IMR-90 (cell line): ENCODE measurements around the gene TRIM77. TPM values are rescaled to one million over a fixed set of nuclear protein-coding genes. Genes with fewer than 3 reads are reported as not detected.
"Not testable (repeated sequence)": the region's sequence is repeated elsewhere in the genome, so short reads cannot be mapped to it uniquely, and the experiment has no call there.

ENCODE experiments used
- ATAC-seq: fragments of 200-7000 bp; cut with Tn5 transposase; 2 replicates; pipeline ENCODE4 v1.9.1; 2020; ENCODE audit warnings: low read depth, mild to moderate bottlenecking, moderate library complexity
- BruUV-seq: library from RNA; stranded (reverse); fragments of 400-500 nt; replicated peaks from 2 replicates; lab custom pipeline; 2021; lab: Mats Ljungman, UMichigan
- CTCF ChIA-PET: fragments of 300-600 bp; formaldehyde crosslinking; extraction: SDS; loops from one replicate; lab custom pipeline; 2021; ENCODE audit warnings: antibody characterized with exemption; lab: Yijun Ruan, JAX
- POLR2A ChIA-PET: fragments of 300-600 bp; sonication (Branson Sonifier 250); formaldehyde crosslinking; loops from one replicate; lab custom pipeline; 2022; ENCODE audit warnings: antibody characterized with exemption; ENCODE audit not compliant: unreplicated experiment; lab: Charles Lee
- DNase-seq: peaks from one replicate; pipeline ENCODE4 v3.0.0; 2013
- H2AFZ ChIP-seq: replicated peaks from 2 replicates; pipeline ENCODE3; 2013; ENCODE audit warnings: low read length, mild to moderate bottlenecking; ENCODE audit not compliant: poor library complexity
- H2AK5ac ChIP-seq: 2 replicates; pipeline ENCODE4 v1.6.1; 2013; ENCODE audit warnings: low read depth, low read length, inconsistent platforms
- H2AK9ac ChIP-seq: replicated peaks from 2 replicates; pipeline ENCODE3; 2013; ENCODE audit warnings: mild to moderate bottlenecking, low read depth, low read length, moderate library complexity; ENCODE audit not compliant: poor library complexity
- H2BK120ac ChIP-seq: 2 replicates; pipeline ENCODE4 v1.6.1; 2013; ENCODE audit warnings: low read depth, low read length, inconsistent platforms
- H2BK15ac ChIP-seq: 3 replicates; pipeline ENCODE4 v1.6.1; 2013; ENCODE audit warnings: low read depth, low read length, inconsistent platforms
- H2BK20ac ChIP-seq: 2 replicates; pipeline ENCODE4 v1.6.1; 2013; ENCODE audit warnings: low read depth, mild to moderate bottlenecking, inconsistent platforms, low read length, moderate library complexity
- H2BK5ac ChIP-seq: 2 replicates; pipeline ENCODE4 v1.6.1; 2013; ENCODE audit warnings: mild to moderate bottlenecking, low read depth, low read length, inconsistent platforms; ENCODE audit not compliant: poor library complexity, severe bottlenecking
- H3K14ac ChIP-seq: replicated peaks from 2 replicates; pipeline ENCODE4 v1.6.1; 2013; ENCODE audit warnings: low read depth, low read length, inconsistent platforms
- H3K18ac ChIP-seq: 2 replicates; pipeline ENCODE4 v1.6.1; 2013; ENCODE audit warnings: low read depth, low read length, control low read depth
- H3K23ac ChIP-seq: 2 replicates; pipeline ENCODE4 v1.6.1; 2013; ENCODE audit warnings: low read depth, low read length, inconsistent platforms
- H3K27ac ChIP-seq: 2 replicates; pipeline ENCODE4 v1.5.1; 2013; ENCODE audit warnings: mild to moderate bottlenecking, control low read depth, low read length; ENCODE audit not compliant: insufficient read depth
- H3K27me3 ChIP-seq: 2 replicates; pipeline ENCODE4 v1.6.1; 2013; ENCODE audit warnings: low read length; ENCODE audit not compliant: control insufficient read depth, insufficient read depth
- H3K36me3 ChIP-seq: 2 replicates; pipeline ENCODE4 v1.6.1; 2013; ENCODE audit warnings: low read length, mixed read lengths; ENCODE audit not compliant: control insufficient read depth, insufficient read depth
- H3K4ac ChIP-seq: 2 replicates; pipeline ENCODE4 v1.6.1; 2013; ENCODE audit warnings: low read depth, low read length, inconsistent platforms
- H3K4me1 ChIP-seq: 2 replicates; pipeline ENCODE4 v1.6.1; 2013; ENCODE audit warnings: low read length, mixed read lengths; ENCODE audit not compliant: control insufficient read depth, insufficient read depth
- H3K4me2 ChIP-seq: 2 replicates; pipeline ENCODE4 v1.6.1; 2013; ENCODE audit warnings: low read depth, mild to moderate bottlenecking, control low read depth, low read length, moderate library complexity
- H3K4me3 ChIP-seq: 2 replicates; pipeline ENCODE4 v1.5.1; 2013; ENCODE audit warnings: low read depth, mild to moderate bottlenecking, control low read depth, low read length, moderate library complexity; ENCODE audit not compliant: insufficient read depth
- H3K56ac ChIP-seq: 2 replicates; pipeline ENCODE4 v1.6.1; 2013; ENCODE audit warnings: low read length, inconsistent platforms; ENCODE audit not compliant: insufficient read depth; ENCODE audit errors: extremely low read depth
- H3K79me1 ChIP-seq, 2 experiments: 2 replicates each; pipeline ENCODE4 v1.6.1; 2013; ENCODE audit warnings: low read length in 2 of 2, inconsistent platforms in 1 of 2, low read depth in 1 of 2
- H3K9ac ChIP-seq: 2 replicates; pipeline ENCODE4 v1.6.1; 2013; ENCODE audit warnings: low read depth, low read length, control low read depth
- H3K9me1 ChIP-seq: 2 replicates; pipeline ENCODE4 v1.6.1; 2013; ENCODE audit warnings: low read length, inconsistent platforms; ENCODE audit not compliant: insufficient read depth
- H3K9me3 ChIP-seq: 2 replicates; pipeline ENCODE4 v1.6.1; 2013; ENCODE audit warnings: low read length; ENCODE audit not compliant: control insufficient read depth, insufficient read depth
- H4K20me1 ChIP-seq: 2 replicates; pipeline ENCODE4 v1.6.1; 2013; ENCODE audit warnings: low read length, inconsistent platforms; ENCODE audit not compliant: insufficient read depth
- H4K5ac ChIP-seq: 2 replicates; pipeline ENCODE4 v1.6.1; 2013; ENCODE audit warnings: mild to moderate bottlenecking, low read depth, low read length, control low read depth
- H4K8ac ChIP-seq, 2 experiments: 2 replicates each; pipeline ENCODE4 v1.6.1; 2013; ENCODE audit warnings: low read depth in 2 of 2, low read length in 2 of 2, control low read depth in 1 of 2, inconsistent platforms in 1 of 2
- H4K91ac ChIP-seq: 2 replicates; pipeline ENCODE4 v1.6.1; 2013; ENCODE audit warnings: low read depth, low read length, inconsistent platforms; ENCODE audit not compliant: insufficient read depth
- WGBS, 2 experiments: methylation state at CpG; one replicate each; pipeline versions ENCODE4 v1.1.5 to v1.1.7; 2013; ENCODE audit warnings: missing lambda C conversion rate in 2 of 2; ENCODE audit not compliant: insufficient read length in 1 of 2; ENCODE audit errors: extremely low coverage in 2 of 2; 5-methylcytosine and 5-hydroxymethylcytosine counted together
- dilution Hi-C: fragments of 300-500 bp; cut with HindIII; formaldehyde crosslinking; loops from one replicate; pipeline ENCODE4 v1.14.3; 2018; ENCODE audit warnings: low sequenced_read_pairs; ENCODE audit not compliant: unreplicated experiment
- in situ Hi-C: fragments of 300-500 bp; cut with MboI; formaldehyde crosslinking; loops from 3 replicates; pipeline ENCODE4 v1.14.3; 2019; ENCODE audit warnings: low sequenced_read_pairs, inconsistent platforms, mixed read lengths
- intact Hi-C: fragments of 100-400 bp; cut with micrococcal nuclease; formaldehyde crosslinking; loops from 2 replicates; pipeline ENCODE4 v1.10.0; 2022
- polyA plus RNA-seq, 3 experiments: library from polyadenylated mRNA; depleted of rRNA; stranded (reverse); fragments of >200 nt; gene quantifications; 2 replicates each; pipeline ENCODE4 v1.2.3, GENCODE V29; 2012; ENCODE audit warnings: low replicate concordance in 1 of 3
- total RNA-seq: library from RNA; depleted of rRNA; stranded (reverse); fragments of >200 nt; gene quantifications from 2 replicates; pipeline ENCODE4 v1.2.3, GENCODE V29; 2012

Gene TRIM77
- total and polyA plus RNA-seq, 2 of the 4 experiments (the other 2 are of a cell fraction) = not detected

DNA sequence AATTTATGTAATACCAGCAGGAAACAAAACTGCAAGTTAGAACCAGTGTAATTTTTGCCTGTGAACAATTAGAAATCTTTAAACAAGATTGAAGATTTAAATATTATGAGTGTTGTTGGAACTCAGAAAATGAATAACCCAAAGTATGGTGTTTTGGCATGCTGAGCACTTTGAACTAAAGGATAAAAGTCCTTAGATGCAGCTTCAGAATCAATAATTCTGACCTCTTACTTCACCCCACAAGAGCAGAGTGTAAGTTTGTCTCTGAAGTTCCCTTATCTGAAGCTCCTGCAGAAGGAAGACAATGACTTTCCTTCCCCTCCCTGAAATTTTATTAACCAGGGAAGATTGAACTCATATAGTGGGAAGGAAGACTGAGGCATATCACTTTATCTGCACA lies 40.5 kb upstream of the TRIM77 start:
- H3K27ac ChIP-seq = not testable (repeated sequence)

DNA sequence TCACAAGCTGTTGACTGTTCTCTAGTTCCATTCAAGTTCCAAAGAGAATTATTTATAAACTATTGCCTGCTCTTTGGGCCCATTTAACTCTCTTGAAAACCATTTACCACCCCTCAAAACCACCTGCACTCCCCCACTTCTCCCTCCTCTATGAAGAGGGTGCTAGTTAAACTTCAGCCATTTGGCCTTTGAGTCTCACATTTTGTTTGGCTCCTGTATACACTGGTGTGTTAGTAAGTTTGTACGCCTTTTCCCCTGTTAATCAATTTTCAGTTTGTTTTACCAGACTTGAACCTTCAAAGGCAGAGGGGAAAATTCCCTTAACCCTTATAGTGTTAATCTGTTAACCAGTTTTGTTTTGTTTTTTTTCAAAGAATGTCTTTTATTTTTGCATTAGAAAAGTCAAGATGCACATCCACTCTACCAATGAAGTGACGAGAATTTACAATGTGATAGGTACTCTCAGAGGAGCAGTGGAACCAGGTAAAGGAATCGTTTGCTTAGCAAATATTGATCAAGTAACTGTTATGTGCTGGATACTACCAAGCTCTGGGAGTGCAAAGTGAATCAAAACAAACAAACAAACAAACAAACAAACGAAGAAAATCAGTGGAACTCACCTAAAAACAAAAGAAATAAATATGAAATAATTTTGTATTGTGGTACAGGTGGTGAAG lies 40.0 kb upstream of the TRIM77 start:
- DNase-seq, H2AFZ ChIP-seq, H4K91ac ChIP-seq, H3K14ac ChIP-seq, POLR2A ChIA-PET, H3K18ac ChIP-seq, CTCF ChIA-PET, H3K9me1 ChIP-seq, H3K79me1 ChIP-seq, H3K9ac ChIP-seq, ATAC-seq, in situ Hi-C loops, dilution Hi-C loops, BruUV-seq, H3K4me3 ChIP-seq, H3K36me3 ChIP-seq, H3K56ac ChIP-seq, H3K4me1 ChIP-seq, H2BK120ac ChIP-seq, H2BK15ac ChIP-seq, H3K23ac ChIP-seq, H2BK5ac ChIP-seq, H2AK9ac ChIP-seq, intact Hi-C loops, H3K9me3 ChIP-seq, H2BK20ac ChIP-seq, H3K27me3 ChIP-seq, H3K27ac ChIP-seq, H4K8ac ChIP-seq, H2AK5ac ChIP-seq, H3K4ac ChIP-seq, H3K4me2 ChIP-seq, H4K20me1 ChIP-seq, H4K5ac ChIP-seq: not testable (repeated sequence)
- no CpG with 5 or more reads among the region's 4 CpGs for WGBS, 2 experiments

More for the DNA sequence above, 40.5 kb upstream of the TRIM77 start:
- H3K4me1 ChIP-seq, CTCF ChIA-PET, H3K4me3 ChIP-seq, H3K14ac ChIP-seq, POLR2A ChIA-PET, H2BK120ac ChIP-seq, H4K5ac ChIP-seq, H3K9ac ChIP-seq, ATAC-seq, H3K18ac ChIP-seq, H3K36me3 ChIP-seq, dilution Hi-C loops, H3K27me3 ChIP-seq, H3K4ac ChIP-seq, H2BK5ac ChIP-seq, in situ Hi-C loops, H3K9me1 ChIP-seq, H3K9me3 ChIP-seq, H4K20me1 ChIP-seq, H2BK20ac ChIP-seq, DNase-seq, H2BK15ac ChIP-seq, H3K56ac ChIP-seq, H3K23ac ChIP-seq, H3K4me2 ChIP-seq, H2AFZ ChIP-seq, H4K8ac ChIP-seq, intact Hi-C loops, H2AK9ac ChIP-seq, H3K79me1 ChIP-seq, H4K91ac ChIP-seq, BruUV-seq, H2AK5ac ChIP-seq: not testable (repeated sequence)
